Activated T-cell treated with anti-CD3 and anti-CD28 coated beads, Interleukin-2, amount 50 U/mL, for 24 hours (primary cell): ENCODE results near the gene RIPOR2.
A peak's percentile ranks its signal among the peaks of the same experiment; 100 is the strongest.
"Not testable (repeated sequence)": the region's sequence is repeated elsewhere in the genome, so short reads cannot be mapped to it uniquely, and the experiment has no call there.

Source experiments
- DNase-seq: peaks from one replicate; pipeline ENCODE4 v3.0.0-alpha.2; 2020
- H3K27ac Mint-ChIP-seq: 2 replicates; pipeline ENCODE4 v1.8.0; 2020; ENCODE audit warnings: mild to moderate bottlenecking, mixed read lengths
- H3K27me3 Mint-ChIP-seq: 2 replicates; pipeline ENCODE4 v1.8.0; 2020; ENCODE audit warnings: mixed read lengths
- H3K36me3 Mint-ChIP-seq: 2 replicates; pipeline ENCODE4 v1.8.0; 2020; ENCODE audit warnings: low read depth, mixed read lengths
- H3K4me1 Mint-ChIP-seq: 2 replicates; pipeline ENCODE4 v1.8.0; 2020; ENCODE audit warnings: low read depth, mixed read lengths
- H3K4me3 Mint-ChIP-seq: 2 replicates; pipeline ENCODE4 v1.8.0; 2020; ENCODE audit warnings: mild to moderate bottlenecking, moderate library complexity, mixed read lengths
- H3K9me3 Mint-ChIP-seq: 2 replicates; pipeline ENCODE4 v1.8.0; 2020; ENCODE audit warnings: mixed read lengths

RIPOR2 gene

GRCh38 chr6:24940311-24940917 is 4.7 kb upstream of the RIPOR2 start:
- Mint-ChIP-seq H3K36me3 (peaks cover 26% of the 10 kb centered on the region), H3K4me3 (peak overlapping the region; percentile 61), H3K9me3 (peaks cover 15% of the 10 kb centered on the region), H3K27me3 (no peaks in the 10 kb centered on the region), H3K4me1 (peaks cover 72% of the 10 kb centered on the region), H3K27ac (peak overlapping the region; percentile 91)
- no peak for DNase-seq

- peaks cover 6% of the 10 kb centered on the region for H3K36me3 Mint-ChIP-seq
- H3K4me1 Mint-ChIP-seq, result peaks cover 95% of the 10 kb centered on the region
- H3K27me3 Mint-ChIP-seq, result no peaks in the 10 kb centered on the region
- peak overlapping the region; percentile 88 for H3K4me3 Mint-ChIP-seq
- peak overlapping the region; percentile 96 for H3K27ac Mint-ChIP-seq
- H3K9me3 Mint-ChIP-seq, result no peaks in the 10 kb centered on the region
- DNase-seq, result no peak
These were observed 1.0 kb upstream of the RIPOR2 start for GRCh38 chr6:24936641-24937317.

GRCh38 chr6:24933868-24934401 is 1.8 kb downstream of the RIPOR2 start:
- H3K36me3 Mint-ChIP-seq, result peaks cover 5% of the 10 kb centered on the region
- H3K27ac Mint-ChIP-seq, result peak overlapping the region; percentile 96
- H3K9me3 Mint-ChIP-seq, result no peaks in the 10 kb centered on the region
- peak overlapping the region; percentile 88 for H3K4me3 Mint-ChIP-seq
- H3K27me3 Mint-ChIP-seq, result no peaks in the 10 kb centered on the region
- peaks cover 95% of the 10 kb centered on the region for H3K4me1 Mint-ChIP-seq
- DNase-seq, result peak; percentile 62

GRCh38 chr6:24933266-24933665 is 2.5 kb downstream of the RIPOR2 start:
- Mint-ChIP-seq H3K27me3 (no peaks in the 10 kb centered on the region), H3K4me3 (peak overlapping the region; percentile 88), H3K36me3 (peaks cover 5% of the 10 kb centered on the region), H3K4me1 (peaks cover 98% of the 10 kb centered on the region), H3K27ac (peak overlapping the region; percentile 96), H3K9me3 (no peaks in the 10 kb centered on the region)
- DNase-seq, result no peak

- peak overlapping the region; percentile 88 for H3K4me3 Mint-ChIP-seq
- peaks cover 96% of the 10 kb centered on the region for H3K4me1 Mint-ChIP-seq
- no peaks in the 10 kb centered on the region for H3K9me3 Mint-ChIP-seq
- peak overlapping the region; percentile 96 for H3K27ac Mint-ChIP-seq
- H3K36me3 Mint-ChIP-seq, result peaks cover 5% of the 10 kb centered on the region
- no peak for DNase-seq
- no peaks in the 10 kb centered on the region for H3K27me3 Mint-ChIP-seq
These were observed 2.9 kb downstream of the RIPOR2 start for GRCh38 chr6:24932832-24933231.

GRCh38 chr6:24931718-24932691 is 3.8 kb downstream of the RIPOR2 start:
- no peaks in the 10 kb centered on the region for H3K27me3 Mint-ChIP-seq
- H3K27ac Mint-ChIP-seq, result peak overlapping the region; percentile 96
- peaks cover 96% of the 10 kb centered on the region for H3K4me1 Mint-ChIP-seq
- peaks cover 9% of the 10 kb centered on the region for H3K36me3 Mint-ChIP-seq
- peak; percentile 50 for DNase-seq
- peaks cover 6% of the 10 kb centered on the region for H3K9me3 Mint-ChIP-seq
- H3K4me3 Mint-ChIP-seq, result peak overlapping the region; percentile 88

GRCh38 chr6:24931296-24931695 is 4.5 kb downstream of the RIPOR2 start:
- no peak for DNase-seq

GRCh38 chr6:24930431-24930871 is 5.3 kb downstream of the RIPOR2 start:
- DNase-seq, result no peak
- Mint-ChIP-seq H3K4me1 (peaks cover 94% of the 10 kb centered on the region), H3K4me3 (peak overlapping the region; percentile 88), H3K27me3 (no peaks in the 10 kb centered on the region), H3K9me3 (peaks cover 6% of the 10 kb centered on the region), H3K27ac (peak overlapping the region; percentile 96), H3K36me3 (peaks cover 7% of the 10 kb centered on the region)

More at GRCh38 chr6:24931296-24931695, 4.5 kb downstream of the RIPOR2 start:
- H3K4me3 Mint-ChIP-seq, result peak overlapping the region; percentile 88
- H3K4me1 Mint-ChIP-seq, result peaks cover 94% of the 10 kb centered on the region
- peaks cover 9% of the 10 kb centered on the region for H3K36me3 Mint-ChIP-seq
- peak overlapping the region; percentile 96 for H3K27ac Mint-ChIP-seq
- peaks cover 6% of the 10 kb centered on the region for H3K9me3 Mint-ChIP-seq
- no peaks in the 10 kb centered on the region for H3K27me3 Mint-ChIP-seq

- Mint-ChIP-seq H3K9me3 (peaks cover 6% of the 10 kb centered on the region), H3K4me1 (peaks cover 95% of the 10 kb centered on the region), H3K27me3 (no peaks in the 10 kb centered on the region), H3K27ac (peak overlapping the region; percentile 96), H3K4me3 (peak overlapping the region; percentile 88), H3K36me3 (peaks cover 4% of the 10 kb centered on the region)
- DNase-seq, result peak; percentile 60
These were observed 6.5 kb downstream of the RIPOR2 start for GRCh38 chr6:24929242-24929641.

GRCh38 chr6:24927985-24928745 is 7.6 kb downstream of the RIPOR2 start:
- H3K36me3 Mint-ChIP-seq, result peaks cover 4% of the 10 kb centered on the region
- H3K9me3 Mint-ChIP-seq, result peaks cover 6% of the 10 kb centered on the region
- peak overlapping the region; percentile 88 for H3K4me3 Mint-ChIP-seq

GRCh38 chr6:24927277-24927955 is 8.3 kb downstream of the RIPOR2 start:
- Mint-ChIP-seq H3K27me3 (no peaks in the 10 kb centered on the region), H3K4me3 (peak overlapping the region; percentile 88), H3K4me1 (peaks cover 94% of the 10 kb centered on the region), H3K27ac (peak overlapping the region; percentile 96), H3K9me3 (peaks cover 6% of the 10 kb centered on the region), H3K36me3 (peaks cover 4% of the 10 kb centered on the region)
- DNase-seq, result peak; percentile 39

More at GRCh38 chr6:24927985-24928745, 7.6 kb downstream of the RIPOR2 start:
- peak overlapping the region; percentile 96 for H3K27ac Mint-ChIP-seq
- peaks cover 94% of the 10 kb centered on the region for H3K4me1 Mint-ChIP-seq
- no peaks in the 10 kb centered on the region for H3K27me3 Mint-ChIP-seq
- no peak for DNase-seq

GRCh38 chr6:24926647-24927046 is 9.1 kb downstream of the RIPOR2 start:
- H3K4me1 Mint-ChIP-seq, result peaks cover 92% of the 10 kb centered on the region
- H3K36me3 Mint-ChIP-seq, H3K27me3 Mint-ChIP-seq, H3K9me3 Mint-ChIP-seq, DNase-seq: not testable (repeated sequence)
- H3K27ac Mint-ChIP-seq, result peak overlapping the region; percentile 84
- peak overlapping the region; percentile 10 for H3K4me3 Mint-ChIP-seq

- Mint-ChIP-seq H3K4me1 (peaks cover 92% of the 10 kb centered on the region), H3K36me3 (peaks cover 4% of the 10 kb centered on the region), H3K9me3 (peaks cover 6% of the 10 kb centered on the region), H3K27ac (peak overlapping the region; percentile 84), H3K27me3 (no peaks in the 10 kb centered on the region), H3K4me3 (peak overlapping the region; percentile 10)
- DNase-seq, result no peak
These were observed 9.6 kb downstream of the RIPOR2 start for GRCh38 chr6:24926192-24926591.
